Neural cell (in vitro differentiated cells): ENCODE results near the gene RGS6.

Experiments used
- CTCF ChIP-seq: fragments of 450-650 bp; IDR thresholded peaks from 2 replicates; pipeline ENCODE4 v1.5.1; 2014; ENCODE audit warnings: antibody characterized with exemption, mild to moderate bottlenecking, moderate library complexity; ENCODE audit not compliant: poor library complexity, severe bottlenecking
- REST ChIP-seq: IDR thresholded peaks from 2 replicates; pipeline ENCODE4 v1.6.1; 2012; ENCODE audit warnings: borderline replicate concordance

- no peak for TF ChIP-seq CTCF
- no peak for TF ChIP-seq REST
These were observed 418.0 kb downstream of the RGS6 start for GRCh38 chr14:72350215-72350614.
